C4-2B (cell line): ENCODE results near the gene CNTN4.
"Not testable (repeated sequence)": the region's sequence is repeated elsewhere in the genome, so short reads cannot be mapped to it uniquely, and the experiment has no call there.

Experiments used
- H3K27ac ChIP-seq: fragments of 450-650 bp; 2 replicates; pipeline ENCODE4 v1.5.1; 2017
- ZFX ChIP-seq: fragments of 450-650 bp; IDR thresholded peaks from 2 replicates; pipeline ENCODE4 v1.6.1; 2017
- TF ChIP-seq, protein P1 (sequence below): fragments of 450-650 bp; conservative IDR thresholded peaks from 2 replicates; pipeline ENCODE4 v1.5.1; 2017; ENCODE audit warnings: mild to moderate bottlenecking

Gene CNTN4

DNA sequence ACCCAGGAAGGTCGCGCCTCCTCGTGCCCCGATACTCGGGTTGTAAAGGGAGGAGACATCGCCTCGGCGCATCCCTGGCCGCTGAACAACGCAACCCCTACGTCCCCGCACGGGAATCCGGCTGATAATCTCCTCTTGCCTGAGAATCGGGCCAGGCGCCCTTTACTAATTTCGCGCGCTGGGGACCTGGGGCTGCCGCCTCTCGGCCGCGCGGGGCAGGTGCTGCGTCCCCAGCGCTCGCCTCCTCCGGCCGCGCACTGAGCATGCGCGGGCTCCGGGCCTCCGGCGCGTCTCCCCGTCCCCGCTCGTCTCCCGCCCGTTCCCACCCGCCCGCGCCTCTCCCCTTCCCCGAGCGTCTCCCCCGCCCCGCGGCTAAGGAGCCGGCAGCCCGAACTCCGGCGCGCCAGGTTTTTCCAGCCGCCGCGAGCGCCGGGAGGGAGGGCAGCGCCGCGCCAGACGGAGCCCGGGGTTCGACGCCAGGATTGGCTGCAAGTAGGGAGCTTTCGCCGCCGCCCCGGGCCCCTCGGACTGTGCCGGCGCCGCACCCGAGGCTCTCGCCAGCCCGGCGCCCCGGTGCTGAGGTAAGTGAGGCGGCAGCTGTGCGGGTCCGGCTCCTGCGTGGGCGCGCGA lies at the start of gene CNTN4:
CNTN4 (plus strand) TSS at position 469 of the 630 bp plus-strand sequence.
- TF ChIP-seq ZFX: no peak
- TF ChIP-seq, protein P1, sequence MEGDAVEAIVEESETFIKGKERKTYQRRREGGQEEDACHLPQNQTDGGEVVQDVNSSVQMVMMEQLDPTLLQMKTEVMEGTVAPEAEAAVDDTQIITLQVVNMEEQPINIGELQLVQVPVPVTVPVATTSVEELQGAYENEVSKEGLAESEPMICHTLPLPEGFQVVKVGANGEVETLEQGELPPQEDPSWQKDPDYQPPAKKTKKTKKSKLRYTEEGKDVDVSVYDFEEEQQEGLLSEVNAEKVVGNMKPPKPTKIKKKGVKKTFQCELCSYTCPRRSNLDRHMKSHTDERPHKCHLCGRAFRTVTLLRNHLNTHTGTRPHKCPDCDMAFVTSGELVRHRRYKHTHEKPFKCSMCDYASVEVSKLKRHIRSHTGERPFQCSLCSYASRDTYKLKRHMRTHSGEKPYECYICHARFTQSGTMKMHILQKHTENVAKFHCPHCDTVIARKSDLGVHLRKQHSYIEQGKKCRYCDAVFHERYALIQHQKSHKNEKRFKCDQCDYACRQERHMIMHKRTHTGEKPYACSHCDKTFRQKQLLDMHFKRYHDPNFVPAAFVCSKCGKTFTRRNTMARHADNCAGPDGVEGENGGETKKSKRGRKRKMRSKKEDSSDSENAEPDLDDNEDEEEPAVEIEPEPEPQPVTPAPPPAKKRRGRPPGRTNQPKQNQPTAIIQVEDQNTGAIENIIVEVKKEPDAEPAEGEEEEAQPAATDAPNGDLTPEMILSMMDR: peak; percentile 10; the same call in 1 of the 2 replicates
- no peak within 1 kb of the TSS for H3K27ac ChIP-seq

DNA sequence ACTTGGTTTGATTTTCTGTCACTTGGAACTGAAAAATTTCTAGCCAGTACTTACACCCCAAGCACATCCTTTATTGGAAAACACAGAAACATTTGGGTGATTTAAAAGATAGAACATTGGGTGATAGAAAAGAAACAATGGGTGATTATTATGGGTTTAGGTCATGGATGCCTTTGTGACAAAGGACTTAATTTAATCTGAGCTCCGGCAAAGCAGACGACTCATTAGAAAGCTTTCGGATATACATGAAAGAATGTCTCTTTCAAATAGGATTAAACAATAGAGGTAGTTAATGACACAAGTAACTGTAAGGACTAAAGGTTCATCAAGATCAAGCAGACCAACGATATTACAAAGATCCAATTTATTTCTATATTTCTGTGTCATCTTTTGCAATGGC lies 37.3 kb upstream of the CNTN4 start:
- TF ChIP-seq ZFX: no peak
- TF ChIP-seq, protein P1: no peak
- no peak overlapping the region for H3K27ac ChIP-seq

DNA sequence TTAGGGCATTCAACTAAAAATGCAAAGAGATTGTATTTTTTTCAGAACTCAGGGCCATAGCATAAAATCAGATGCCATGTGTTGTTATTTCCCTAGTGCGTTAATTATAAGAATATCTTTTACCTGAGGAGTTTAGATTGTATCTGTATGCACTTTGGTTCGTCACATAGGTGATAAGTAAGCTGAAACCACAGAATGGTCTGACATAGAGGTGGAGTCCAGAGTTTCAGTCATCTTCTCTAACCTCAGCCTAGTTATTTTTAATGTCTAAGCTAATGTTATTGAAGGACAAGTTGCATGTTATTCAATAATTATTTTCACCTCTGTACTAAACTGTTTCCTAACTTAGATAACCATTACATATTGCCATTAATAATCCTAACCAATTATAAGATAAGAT lies 27.1 kb upstream of the CNTN4 start:
- no peak overlapping the region for H3K27ac ChIP-seq
- TF ChIP-seq ZFX: no peak
- TF ChIP-seq, protein P1: no peak

DNA sequence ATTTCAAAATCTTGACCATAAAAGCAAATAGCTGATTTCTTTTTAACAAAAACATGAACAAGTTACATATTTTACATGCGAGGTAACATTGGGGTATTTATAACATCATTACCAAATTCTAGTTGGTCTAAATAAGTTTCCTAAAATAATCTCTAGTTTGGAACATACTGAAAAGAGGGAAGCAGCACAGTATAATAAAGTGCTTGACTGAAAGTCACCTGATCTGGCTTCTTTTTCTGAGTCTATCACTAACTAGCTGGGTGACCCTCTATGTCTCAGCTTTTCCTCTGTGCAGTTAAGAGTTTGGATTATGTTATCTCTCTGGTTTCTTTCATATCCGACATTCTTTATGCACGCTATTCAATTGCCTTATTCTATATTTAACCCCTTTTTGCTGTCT lies 19.8 kb upstream of the CNTN4 start:
- H3K27ac ChIP-seq: no peak overlapping the region
- TF ChIP-seq ZFX: no peak
- TF ChIP-seq, protein P1: no peak

DNA sequence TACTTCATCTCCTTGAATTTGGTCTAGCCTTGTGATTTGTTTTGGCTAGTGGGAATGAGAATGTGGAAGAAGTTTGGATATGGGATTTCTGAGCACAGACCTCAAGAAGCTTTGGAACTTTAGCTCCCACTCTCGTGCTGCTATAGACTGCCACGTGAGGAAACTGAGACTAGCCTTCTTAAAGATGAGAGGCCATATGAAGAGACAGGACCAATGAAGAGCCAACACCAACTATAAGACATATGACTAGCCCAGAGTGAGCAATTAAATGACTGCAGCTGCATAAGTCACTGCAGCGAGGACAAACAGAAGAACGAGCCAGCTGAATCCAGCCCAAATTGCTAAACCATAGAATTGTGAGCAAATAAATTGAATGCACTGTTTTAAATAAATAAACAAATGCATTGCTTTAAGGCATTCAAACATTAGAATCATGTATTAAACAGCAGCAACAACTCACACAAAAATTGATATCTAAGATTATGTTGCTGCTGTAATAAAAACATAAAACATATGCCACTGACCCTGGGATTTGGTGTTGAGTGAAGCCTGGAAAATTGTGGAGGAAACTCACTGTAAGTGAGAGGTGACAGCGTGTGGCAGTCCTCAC lies 15.7 kb upstream of the CNTN4 start:
- no peak overlapping the region for H3K27ac ChIP-seq
- TF ChIP-seq, protein P1: no peak
- no peak for TF ChIP-seq ZFX

DNA sequence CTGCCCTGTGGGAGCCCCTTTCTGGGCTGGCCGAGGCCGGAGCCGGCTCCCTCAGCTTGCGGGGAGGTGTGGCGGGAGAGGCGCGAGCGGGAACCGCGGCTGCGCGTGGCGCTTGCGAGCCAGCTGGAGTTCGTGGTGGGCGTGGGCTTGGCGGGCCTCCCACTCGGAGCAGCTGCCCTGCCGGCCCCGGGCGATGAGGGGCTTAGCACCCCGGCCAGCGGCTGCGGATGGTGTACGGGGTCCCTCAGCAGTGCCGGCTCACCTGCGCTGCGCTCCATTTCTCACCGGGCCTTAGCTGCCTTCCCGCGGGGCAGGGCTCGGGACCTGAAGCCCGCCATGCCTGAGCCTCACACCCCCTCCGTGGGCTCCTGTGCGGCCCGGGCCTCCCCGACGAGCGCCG lies 15.1 kb upstream of the CNTN4 start:
- not testable (repeated sequence) for H3K27ac ChIP-seq

DNA sequence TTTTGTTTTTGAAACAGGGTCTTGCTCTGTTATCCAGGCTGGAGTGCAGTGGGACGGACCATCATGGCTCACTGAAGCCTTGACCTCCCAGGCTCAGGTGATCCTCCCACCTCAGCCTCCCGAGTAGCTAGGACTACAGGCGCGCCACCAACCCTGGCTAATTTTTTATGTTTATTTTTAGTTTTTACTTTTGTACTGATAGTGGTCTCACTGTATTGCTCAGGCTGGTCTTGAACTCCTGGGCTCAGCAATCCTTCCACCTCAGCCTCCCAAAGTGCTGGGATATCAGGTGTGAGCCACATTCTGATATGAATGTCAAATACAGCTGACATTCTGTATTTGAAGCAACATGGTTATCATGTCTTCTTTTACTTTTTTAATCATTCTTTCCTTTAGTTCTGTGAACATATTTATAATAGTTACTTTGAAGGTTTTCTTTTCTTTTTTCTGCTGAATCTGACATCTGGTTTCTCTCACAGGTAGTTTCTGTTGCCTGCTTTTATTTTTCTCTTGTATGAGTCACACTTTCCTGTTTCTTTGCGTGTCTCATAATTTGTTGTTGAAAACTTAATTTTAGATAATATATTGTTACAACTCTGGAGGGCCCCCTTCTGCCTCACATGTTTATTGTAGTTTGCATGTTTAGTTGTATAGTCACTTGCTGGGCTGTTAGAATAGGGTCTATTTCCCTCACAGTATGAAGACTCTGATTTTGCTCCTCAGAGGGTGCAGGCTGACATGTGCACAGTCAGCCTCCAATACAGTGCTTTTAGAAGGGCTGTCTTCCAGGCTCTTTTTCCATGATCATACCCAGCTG lies 8.4 kb upstream of the CNTN4 start:
- no peak overlapping the region for H3K27ac ChIP-seq
- TF ChIP-seq, protein P1: no peak
- TF ChIP-seq ZFX: no peak
